Loucy (cell line): ENCODE measurements around the gene NPPA.

Experiments used
- H2AFZ ChIP-seq: fragments of 200-600 bp; sonication (generic); 2 replicates; pipeline ENCODE4 v1.6.0; 2016; ENCODE audit warnings: antibody characterized with exemption, mild to moderate bottlenecking, low read length, moderate library complexity
- H3F3A ChIP-seq: fragments of 200-600 bp; 2 replicates; pipeline ENCODE4 v1.6.0; 2016; ENCODE audit warnings: antibody characterized with exemption, low read depth, mild to moderate bottlenecking
- H3K27me3 ChIP-seq: fragments of 200-600 bp; sonication (generic); 2 replicates; pipeline ENCODE4 v1.6.1; 2014; ENCODE audit warnings: low read length, mild to moderate bottlenecking; ENCODE audit not compliant: insufficient read depth, poor library complexity, severe bottlenecking
- H3K36me3 ChIP-seq: fragments of 200-600 bp; sonication (generic); 2 replicates; pipeline ENCODE4 v1.6.1; 2016; ENCODE audit warnings: low read length; ENCODE audit not compliant: insufficient read depth
- H3K4me1 ChIP-seq: fragments of 200-600 bp; sonication (generic); 2 replicates; pipeline ENCODE4 v1.5.1; 2014; ENCODE audit warnings: low read length, mild to moderate bottlenecking; ENCODE audit not compliant: insufficient read depth, poor library complexity, severe bottlenecking
- H3K4me2 ChIP-seq: fragments of 200-600 bp; sonication (generic); 2 replicates; pipeline ENCODE4 v1.6.0; 2014; ENCODE audit warnings: antibody characterized with exemption, low read length, low read depth, mild to moderate bottlenecking; ENCODE audit not compliant: poor library complexity, severe bottlenecking
- H3K4me3 ChIP-seq: fragments of 200-600 bp; sonication (generic); 2 replicates; pipeline ENCODE4 v1.5.1; 2014; ENCODE audit warnings: low read length, mild to moderate bottlenecking, mixed read lengths; ENCODE audit not compliant: poor library complexity, severe bottlenecking
- H3K79me2 ChIP-seq: fragments of 200-600 bp; sonication (generic); 2 replicates; pipeline ENCODE4 v1.6.1; 2014; ENCODE audit warnings: low read length; ENCODE audit not compliant: insufficient read depth
- H3K9ac ChIP-seq: fragments of 200-600 bp; sonication (generic); 2 replicates; pipeline ENCODE4 v1.6.0; 2014; ENCODE audit warnings: mild to moderate bottlenecking, low read depth, low read length, moderate library complexity; ENCODE audit not compliant: poor library complexity, severe bottlenecking
- H3K9me2 ChIP-seq: fragments of 200-600 bp; sonication (generic); replicated peaks from 2 replicates; pipeline ENCODE4 v1.6.1; 2016; ENCODE audit warnings: low read depth, low read length, mixed read lengths
- H3K9me3 ChIP-seq: fragments of 200-600 bp; sonication (generic); 2 replicates; pipeline ENCODE4 v1.6.1; 2014; ENCODE audit warnings: mild to moderate bottlenecking, antibody characterized with exemption, low read length, low read depth; ENCODE audit not compliant: insufficient read depth
- H4K20me1 ChIP-seq: fragments of 200-600 bp; sonication (generic); 2 replicates; pipeline ENCODE4 v1.6.0; 2014; ENCODE audit warnings: antibody characterized with exemption, low read length, mild to moderate bottlenecking; ENCODE audit not compliant: insufficient read depth, poor library complexity, severe bottlenecking
- EZH2phosphoT487 ChIP-seq: fragments of 200-600 bp; IDR thresholded peaks from 2 replicates; pipeline ENCODE4 v1.6.1; 2018; ENCODE audit warnings: antibody characterized with exemption, mild to moderate bottlenecking, moderate library complexity, borderline replicate concordance
- TF ChIP-seq, protein P1 (sequence below): fragments of 200-600 bp; sonication (generic); conservative IDR thresholded peaks from 2 replicates; pipeline ENCODE4 v1.5.1; 2014; ENCODE audit warnings: mild to moderate bottlenecking, antibody characterized with exemption, low read length

NPPA gene

GRCh38 chr1:11874624-11875023 is 27.0 kb upstream of the NPPA start:
- no peak for TF ChIP-seq EZH2phosphoT487
- TF ChIP-seq, protein P1, sequence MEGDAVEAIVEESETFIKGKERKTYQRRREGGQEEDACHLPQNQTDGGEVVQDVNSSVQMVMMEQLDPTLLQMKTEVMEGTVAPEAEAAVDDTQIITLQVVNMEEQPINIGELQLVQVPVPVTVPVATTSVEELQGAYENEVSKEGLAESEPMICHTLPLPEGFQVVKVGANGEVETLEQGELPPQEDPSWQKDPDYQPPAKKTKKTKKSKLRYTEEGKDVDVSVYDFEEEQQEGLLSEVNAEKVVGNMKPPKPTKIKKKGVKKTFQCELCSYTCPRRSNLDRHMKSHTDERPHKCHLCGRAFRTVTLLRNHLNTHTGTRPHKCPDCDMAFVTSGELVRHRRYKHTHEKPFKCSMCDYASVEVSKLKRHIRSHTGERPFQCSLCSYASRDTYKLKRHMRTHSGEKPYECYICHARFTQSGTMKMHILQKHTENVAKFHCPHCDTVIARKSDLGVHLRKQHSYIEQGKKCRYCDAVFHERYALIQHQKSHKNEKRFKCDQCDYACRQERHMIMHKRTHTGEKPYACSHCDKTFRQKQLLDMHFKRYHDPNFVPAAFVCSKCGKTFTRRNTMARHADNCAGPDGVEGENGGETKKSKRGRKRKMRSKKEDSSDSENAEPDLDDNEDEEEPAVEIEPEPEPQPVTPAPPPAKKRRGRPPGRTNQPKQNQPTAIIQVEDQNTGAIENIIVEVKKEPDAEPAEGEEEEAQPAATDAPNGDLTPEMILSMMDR = no peak
- H4K20me1 ChIP-seq = no peaks in the 10 kb centered on the region
- H3K79me2 ChIP-seq = no peaks in the 10 kb centered on the region
- H3K9me3 ChIP-seq = no peaks in the 10 kb centered on the region
- H3K9ac ChIP-seq = no peak overlapping the region
- no peaks in the 10 kb centered on the region for H3K36me3 ChIP-seq
- no peak overlapping the region for H3K4me2 ChIP-seq
- H3F3A ChIP-seq = no peaks in the 10 kb centered on the region
- H3K27me3 ChIP-seq = no peaks in the 10 kb centered on the region
- no peaks in the 10 kb centered on the region for H3K4me1 ChIP-seq
- H3K9me2 ChIP-seq = no peaks in the 10 kb centered on the region
- no peak overlapping the region for H3K4me3 ChIP-seq
- H2AFZ ChIP-seq = no peak overlapping the region

DNA sequence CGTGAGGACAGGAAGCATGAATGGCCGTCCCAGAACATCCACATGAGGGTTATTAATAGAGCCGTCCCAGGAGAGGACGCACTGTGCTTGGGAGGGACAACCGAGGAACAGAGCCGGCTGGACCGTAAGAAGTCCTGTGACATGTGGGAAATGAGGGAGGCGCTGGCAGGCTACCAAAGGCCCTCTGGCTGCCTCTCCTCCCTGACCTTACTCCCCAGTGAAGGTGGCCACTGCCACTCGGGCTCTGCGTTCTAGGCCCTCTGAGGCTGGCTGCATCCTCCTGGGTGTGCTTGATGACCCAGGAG is 26.6 kb upstream of the NPPA start:
- Histone ChIP-seq H3F3A (no peaks in the 10 kb centered on the region), H3K4me1 (no peaks in the 10 kb centered on the region), H3K27me3 (no peaks in the 10 kb centered on the region), H3K36me3 (no peaks in the 10 kb centered on the region), H3K9me2 (no peaks in the 10 kb centered on the region), H4K20me1 (no peaks in the 10 kb centered on the region), H3K4me3 (no peak overlapping the region), H3K79me2 (no peaks in the 10 kb centered on the region), H3K4me2 (no peak overlapping the region), H2AFZ (no peak overlapping the region), H3K9ac (no peak overlapping the region), H3K9me3 (no peaks in the 10 kb centered on the region)
- no peak for TF ChIP-seq EZH2phosphoT487
- TF ChIP-seq, protein P1 = no peak

GRCh38 chr1:11873395-11874257 is 26.0 kb upstream of the NPPA start:
- H3K4me2 ChIP-seq = no peak overlapping the region

More at GRCh38 chr1:11873395-11874257, 26.0 kb upstream of the NPPA start:
- Histone ChIP-seq H4K20me1 (no peaks in the 10 kb centered on the region), H3K9ac (no peak overlapping the region), H3K9me3 (no peaks in the 10 kb centered on the region), H2AFZ (no peak overlapping the region), H3F3A (no peaks in the 10 kb centered on the region), H3K9me2 (no peaks in the 10 kb centered on the region), H3K4me3 (no peak overlapping the region), H3K79me2 (no peaks in the 10 kb centered on the region), H3K27me3 (no peaks in the 10 kb centered on the region), H3K36me3 (no peaks in the 10 kb centered on the region), H3K4me1 (no peaks in the 10 kb centered on the region)
- TF ChIP-seq, protein P1 = no peak
- TF ChIP-seq EZH2phosphoT487 = no peak
